CD4-positive, alpha-beta memory T cell (primary cell): Measurements from ENCODE around the gene SUSD2. TPM values are rescaled to one million over a fixed set of nuclear protein-coding genes. Genes with fewer than 3 reads are reported as not detected.
"Not testable (repeated sequence)": the region's sequence is repeated elsewhere in the genome, so short reads cannot be mapped to it uniquely, and the experiment has no call there.

Source experiments
- CTCF ChIA-PET: fragments of 350-600 bp; sonication (Branson Sonifier 250); formaldehyde crosslinking; loops from one replicate; lab custom pipeline; 2021; ENCODE audit warnings: inconsistent platforms; ENCODE audit not compliant: partially characterized antibody; lab: Charles Lee
- POLR2A ChIA-PET: fragments of 350-600 bp; sonication (Branson Sonifier 250); formaldehyde crosslinking; loops from one replicate; lab custom pipeline; 2021; ENCODE audit not compliant: partially characterized antibody; lab: Charles Lee
- DNase-seq, 5 donors: peaks; one replicate each; pipeline versions ENCODE4 v3.0.0 to v3.0.0-alpha.2; 2020 to 2022; ENCODE audit warnings: mixed read lengths in 1 of 5
- H3K27ac ChIP-seq: one replicate; pipeline ENCODE4 v1.7.0; 2013; ENCODE audit warnings: low read depth, low read length
- H3K27me3 ChIP-seq: 2 replicates; pipeline ENCODE4 v1.7.0; 2013; ENCODE audit warnings: mild to moderate bottlenecking, low read length, moderate library complexity; ENCODE audit not compliant: insufficient read depth
- H3K36me3 ChIP-seq: 2 replicates; pipeline ENCODE4 v1.7.0; 2013; ENCODE audit warnings: mild to moderate bottlenecking, low read length, moderate library complexity; ENCODE audit not compliant: insufficient read depth
- H3K4me1 ChIP-seq: 2 replicates; pipeline ENCODE4 v1.7.0; 2013; ENCODE audit warnings: mild to moderate bottlenecking, low read length, moderate library complexity; ENCODE audit not compliant: insufficient read depth
- H3K4me3 ChIP-seq, 2 donors: one replicate each; pipeline ENCODE4 v1.7.0; 2013; ENCODE audit warnings: low read length in 2 of 2, mild to moderate bottlenecking in 1 of 2
- H3K9me3 ChIP-seq, 2 donors: one replicate each; pipeline ENCODE4 v1.7.0; 2013; ENCODE audit warnings: low read length in 2 of 2, control low read depth in 1 of 2; ENCODE audit not compliant: control insufficient read depth in 1 of 2
- H3K27ac Mint-ChIP-seq, 7 donors: one replicate each; pipeline ENCODE4 v1.8.0; 2020 to 2021; ENCODE audit warnings: mixed read lengths in 7 of 7, mild to moderate bottlenecking in 6 of 7, inconsistent platforms in 3 of 7, moderate library complexity in 3 of 7
- H3K27me3 Mint-ChIP-seq, 2 donors: one replicate each; pipeline ENCODE4 v1.8.0; 2020 to 2021; ENCODE audit warnings: mixed read lengths in 2 of 2
- H3K36me3 Mint-ChIP-seq, 2 donors: one replicate each; pipeline ENCODE4 v1.8.0; 2020 to 2021; ENCODE audit warnings: mixed read lengths in 2 of 2, inconsistent platforms in 1 of 2, mild to moderate bottlenecking in 1 of 2
- H3K4me1 Mint-ChIP-seq, 4 donors: one replicate each; pipeline ENCODE4 v1.8.0; 2020 to 2021; ENCODE audit warnings: mixed read lengths in 4 of 4, mild to moderate bottlenecking in 1 of 4
- H3K4me3 Mint-ChIP-seq, 8 donors: one replicate each; pipeline ENCODE4 v1.8.0; 2020 to 2021; ENCODE audit warnings: mixed read lengths in 8 of 8, mild to moderate bottlenecking in 7 of 8, moderate library complexity in 6 of 8, inconsistent platforms in 3 of 8
- H3K9me3 Mint-ChIP-seq, 8 donors: one replicate each; pipeline ENCODE4 v1.8.0; 2020 to 2021; ENCODE audit warnings: mixed read lengths in 8 of 8, mild to moderate bottlenecking in 5 of 8, inconsistent platforms in 3 of 8, moderate library complexity in 1 of 8
- intact Hi-C: fragments of 100-400 bp; cut with micrococcal nuclease; formaldehyde crosslinking; loops from one replicate; pipeline ENCODE4 v1.15.1; 2023
- polyA plus RNA-seq, 2 donors: library from polyadenylated mRNA; unstranded; fragments of 300-500 nt; fragmentation: Illumina TruSeq; gene quantifications; one replicate each; pipeline ENCODE4 v1.2.3, GENCODE V29; 2021
- total RNA-seq, 2 experiments: library from RNA; stranded (reverse); gene quantifications; one replicate each; pipeline ENCODE4 v1.2.3, GENCODE V29; 2021

SUSD2 gene
- total and polyA plus RNA-seq, 4 experiments from 2014 or later: 0.05 to 0.52 (median 0.44) TPM; not detected in 1

- H3K36me3 Mint-ChIP-seq, intact Hi-C loops, H3K27ac ChIP-seq, H3K4me1 ChIP-seq, DNase-seq, H3K4me3 ChIP-seq, CTCF ChIA-PET, H3K27ac Mint-ChIP-seq, H3K27me3 Mint-ChIP-seq, H3K27me3 ChIP-seq, H3K36me3 ChIP-seq, H3K4me1 Mint-ChIP-seq, H3K9me3 ChIP-seq, H3K4me3 Mint-ChIP-seq, H3K9me3 Mint-ChIP-seq, POLR2A ChIA-PET: not testable (repeated sequence)
Observed at GRCh38 chr22:24213111-24213510, 31.8 kb downstream of the SUSD2 start.

GRCh38 chr22:24214467-24215285, 33.4 kb downstream of the SUSD2 start:
- CTCF ChIA-PET: no interaction called here
- no peaks in the 10 kb centered on the region for H3K36me3 Mint-ChIP-seq

DNA sequence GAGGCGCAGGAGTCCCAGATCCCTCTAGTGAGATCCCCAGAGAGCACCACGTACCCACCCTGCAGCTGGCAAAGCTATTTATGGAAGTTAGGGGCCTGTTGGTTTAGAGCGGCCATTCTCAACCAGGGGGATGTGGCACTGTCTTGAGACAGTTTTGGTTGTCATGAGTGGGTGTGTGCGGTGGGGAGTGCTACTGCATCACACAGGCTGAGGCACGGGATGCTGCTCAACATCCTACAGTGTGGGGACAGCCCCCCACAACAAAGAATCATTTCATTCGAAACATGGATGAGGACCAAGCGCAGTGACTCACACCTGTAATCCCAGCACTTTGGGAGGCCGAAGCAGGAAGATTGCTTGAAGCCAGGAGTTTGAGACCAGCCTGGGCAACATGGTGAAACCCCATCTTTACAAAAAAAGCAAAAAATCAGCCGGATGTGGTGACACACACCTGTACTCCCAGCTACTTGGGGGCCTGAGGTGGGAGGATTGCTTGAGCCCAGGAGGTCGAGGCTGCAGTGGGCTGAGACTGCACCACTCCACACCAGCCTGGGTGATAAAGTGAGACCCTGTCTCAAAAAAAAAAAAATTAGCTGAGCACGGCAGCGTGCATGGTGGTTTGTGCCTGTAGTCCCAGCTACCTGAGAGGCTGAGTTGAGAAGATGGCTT, 35.4 kb downstream of the SUSD2 start:
- no peaks in the 10 kb centered on the region for H3K9me3 ChIP-seq
- ChIA-PET CTCF (no interaction called here), POLR2A (no interaction called here)
- intact Hi-C loops: no loop called here
- H3K36me3 ChIP-seq: no peaks in the 10 kb centered on the region
- H3K27ac ChIP-seq: no peak overlapping the region
- Mint-ChIP-seq H3K36me3 (no peaks in the 10 kb centered on the region), H3K27me3 (peaks cover 0 to 4% of the 10 kb centered on the region in 2 donors), H3K4me3 (no peak overlapping the region), H3K4me1 (peaks cover 0 to 2% (median 0%) of the 10 kb centered on the region in 4 donors), H3K9me3 (no peaks in the 10 kb centered on the region), H3K27ac (no peak overlapping the region)
- no peaks in the 10 kb centered on the region for H3K27me3 ChIP-seq
- no peaks in the 10 kb centered on the region for H3K4me1 ChIP-seq
- no peak overlapping the region for H3K4me3 ChIP-seq
- DNase-seq: no peak

More at GRCh38 chr22:24214467-24215285, 33.4 kb downstream of the SUSD2 start:
- Histone ChIP-seq H3K9me3 (no peaks in the 10 kb centered on the region), H3K4me3 (no peak overlapping the region), H3K36me3 (no peaks in the 10 kb centered on the region), H3K4me1 (no peaks in the 10 kb centered on the region), H3K27me3 (no peaks in the 10 kb centered on the region), H3K27ac (no peak overlapping the region)
- POLR2A ChIA-PET: no interaction called here
- Mint-ChIP-seq H3K4me3 (no peak overlapping the region), H3K27ac (no peak overlapping the region), H3K27me3 (peaks cover 0 to 4% of the 10 kb centered on the region in 2 donors), H3K9me3 (no peaks in the 10 kb centered on the region), H3K4me1 (no peaks in the 10 kb centered on the region)
- no peak for DNase-seq
- intact Hi-C loops: no loop called here

- H3K9me3 Mint-ChIP-seq: no peaks in the 10 kb centered on the region
- Histone ChIP-seq H3K36me3 (no peaks in the 10 kb centered on the region), H3K9me3 (no peaks in the 10 kb centered on the region), H3K27me3 (no peaks in the 10 kb centered on the region), H3K4me1 (no peaks in the 10 kb centered on the region), H3K4me3 (no peak overlapping the region), H3K27ac (no peak overlapping the region)
- ChIA-PET CTCF (no interaction called here), POLR2A (no interaction called here)
- peaks cover 0 to 2% (median 0%) of the 10 kb centered on the region in 4 donors for H3K4me1 Mint-ChIP-seq
- H3K4me3 Mint-ChIP-seq: no peak overlapping the region
- no peak overlapping the region for H3K27ac Mint-ChIP-seq
- H3K27me3 Mint-ChIP-seq: peaks cover 0 to 4% of the 10 kb centered on the region in 2 donors
- H3K36me3 Mint-ChIP-seq: no peaks in the 10 kb centered on the region
- no peak for DNase-seq
- intact Hi-C loops: no loop called here
Observed at GRCh38 chr22:24217384-24217783, 36.1 kb downstream of the SUSD2 start.

GRCh38 chr22:24219750-24220149, 38.5 kb downstream of the SUSD2 start:
- no peaks in the 10 kb centered on the region for H3K27me3 ChIP-seq
- no peak overlapping the region for H3K27ac ChIP-seq
- no peaks in the 10 kb centered on the region for H3K4me1 ChIP-seq
- Mint-ChIP-seq H3K36me3 (no peaks in the 10 kb centered on the region), H3K4me3 (no peak overlapping the region), H3K27ac (peak overlapping the region in 1 of 7 donors; percentile 75), H3K4me1 (peaks cover 0 to 2% (median 0%) of the 10 kb centered on the region in 4 donors), H3K27me3 (no peaks in the 10 kb centered on the region), H3K9me3 (peaks cover 0 to 8% (median under 1%) of the 10 kb centered on the region in 8 donors)
- ChIA-PET CTCF (no interaction called here), POLR2A (no interaction called here)
- no peak overlapping the region for H3K4me3 ChIP-seq
- H3K36me3 ChIP-seq: no peaks in the 10 kb centered on the region
- intact Hi-C loops: no loop called here
- no peaks in the 10 kb centered on the region for H3K9me3 ChIP-seq
- DNase-seq: no peak

- intact Hi-C loops: no loop called here
- peaks cover 0 to 2% (median 0%) of the 10 kb centered on the region in 4 donors for H3K4me1 Mint-ChIP-seq
Observed at GRCh38 chr22:24224468-24224867, 43.2 kb downstream of the SUSD2 start.

GRCh38 chr22:24225044-24225601, 43.8 kb downstream of the SUSD2 start:
- H3K9me3 ChIP-seq: no peaks in the 10 kb centered on the region
- CTCF ChIA-PET: interaction anchor here (0.8 kb wide), 1 partner anchor 17 kb away, joined by 4 read pairs; no protein-coding TSS in a partner anchor
- no peak overlapping the region for H3K4me3 Mint-ChIP-seq
- intact Hi-C loops: no loop called here
- peaks cover 0 to 8% (median under 1%) of the 10 kb centered on the region in 8 donors for H3K9me3 Mint-ChIP-seq
- no peak overlapping the region for H3K4me3 ChIP-seq
- H3K36me3 ChIP-seq: no peaks in the 10 kb centered on the region
- H3K27ac ChIP-seq: no peak overlapping the region
- H3K27me3 Mint-ChIP-seq: no peaks in the 10 kb centered on the region
- H3K4me1 Mint-ChIP-seq: no peaks in the 10 kb centered on the region
- POLR2A ChIA-PET: no interaction called here
- no peaks in the 10 kb centered on the region for H3K4me1 ChIP-seq
- H3K27ac Mint-ChIP-seq: no peak overlapping the region
- H3K27me3 ChIP-seq: no peaks in the 10 kb centered on the region
- no peak for DNase-seq
- H3K36me3 Mint-ChIP-seq: no peaks in the 10 kb centered on the region

More at GRCh38 chr22:24224468-24224867, 43.2 kb downstream of the SUSD2 start:
- POLR2A ChIA-PET: no interaction called here
- H3K4me3 Mint-ChIP-seq: peak overlapping the region in 1 of 8 donors; percentile 11
- H3K27me3 Mint-ChIP-seq: no peaks in the 10 kb centered on the region
- no peaks in the 10 kb centered on the region for H3K27me3 ChIP-seq
- CTCF ChIA-PET: no interaction called here
- H3K27ac ChIP-seq: no peak overlapping the region
- H3K9me3 Mint-ChIP-seq: peaks cover 0 to 8% (median under 1%) of the 10 kb centered on the region in 8 donors
- H3K9me3 ChIP-seq: no peaks in the 10 kb centered on the region
- no peaks in the 10 kb centered on the region for H3K36me3 ChIP-seq
- H3K27ac Mint-ChIP-seq: no peak overlapping the region
- no peaks in the 10 kb centered on the region for H3K36me3 Mint-ChIP-seq
- no peaks in the 10 kb centered on the region for H3K4me1 ChIP-seq
- DNase-seq: no peak
- H3K4me3 ChIP-seq: no peak overlapping the region
